Measurements from ENCODE around the gene DNER.

The DNER gene

DNA sequence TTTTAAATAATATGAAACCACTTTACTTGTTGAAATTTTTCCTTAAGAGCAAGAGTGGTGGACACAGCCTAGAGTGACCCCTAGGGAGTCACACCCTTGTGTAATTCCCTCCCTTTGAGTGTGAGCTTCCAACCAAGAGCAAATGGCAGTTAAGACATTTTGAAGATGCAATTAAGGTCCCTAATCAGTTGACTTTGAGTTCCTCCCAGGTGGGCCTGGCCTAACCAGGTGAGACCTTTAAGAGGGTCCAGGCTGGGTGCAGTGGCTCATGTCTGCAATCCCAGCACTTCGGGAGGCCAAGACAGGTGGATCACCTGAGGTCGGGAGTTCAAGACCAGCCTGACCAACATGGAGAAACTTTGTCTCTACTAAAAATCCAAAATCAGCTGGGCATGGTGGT lies 299.7 kb downstream of the DNER start:
- no peak overlapping the region for H3K4me3 ChIP-seq (ENCODE audit: low read depth, low read length)
- in situ Hi-C loops (cut with HindIII; ENCODE audit: low sequenced_read_pairs): no loop called here
- DNase-seq (ENCODE audit: low read depth): no peak
- TF ChIP-seq, protein P1, sequence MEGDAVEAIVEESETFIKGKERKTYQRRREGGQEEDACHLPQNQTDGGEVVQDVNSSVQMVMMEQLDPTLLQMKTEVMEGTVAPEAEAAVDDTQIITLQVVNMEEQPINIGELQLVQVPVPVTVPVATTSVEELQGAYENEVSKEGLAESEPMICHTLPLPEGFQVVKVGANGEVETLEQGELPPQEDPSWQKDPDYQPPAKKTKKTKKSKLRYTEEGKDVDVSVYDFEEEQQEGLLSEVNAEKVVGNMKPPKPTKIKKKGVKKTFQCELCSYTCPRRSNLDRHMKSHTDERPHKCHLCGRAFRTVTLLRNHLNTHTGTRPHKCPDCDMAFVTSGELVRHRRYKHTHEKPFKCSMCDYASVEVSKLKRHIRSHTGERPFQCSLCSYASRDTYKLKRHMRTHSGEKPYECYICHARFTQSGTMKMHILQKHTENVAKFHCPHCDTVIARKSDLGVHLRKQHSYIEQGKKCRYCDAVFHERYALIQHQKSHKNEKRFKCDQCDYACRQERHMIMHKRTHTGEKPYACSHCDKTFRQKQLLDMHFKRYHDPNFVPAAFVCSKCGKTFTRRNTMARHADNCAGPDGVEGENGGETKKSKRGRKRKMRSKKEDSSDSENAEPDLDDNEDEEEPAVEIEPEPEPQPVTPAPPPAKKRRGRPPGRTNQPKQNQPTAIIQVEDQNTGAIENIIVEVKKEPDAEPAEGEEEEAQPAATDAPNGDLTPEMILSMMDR (IDR thresholded peaks at IDR 0.05; ENCODE audit: low read depth, low read length, missing control alignments): no peak

DNA sequence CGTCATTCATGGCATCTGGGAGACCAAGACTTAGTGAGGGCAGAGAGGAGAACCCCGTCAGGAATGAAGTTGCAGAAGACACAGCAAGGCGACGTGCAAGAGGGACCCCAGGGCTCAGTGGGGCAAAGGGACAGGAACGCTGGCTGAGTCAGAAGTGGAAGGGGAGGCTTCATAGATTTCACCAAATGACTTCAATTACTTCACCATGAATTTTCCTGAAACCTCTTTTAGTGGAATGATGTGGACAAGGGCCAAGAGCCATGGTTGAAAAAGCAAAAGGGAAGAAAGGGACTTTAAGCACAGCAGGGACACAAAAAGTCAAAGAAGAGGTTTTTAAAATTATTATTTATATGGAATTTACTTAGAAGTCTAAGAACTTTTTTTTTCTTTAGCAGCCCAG lies 301.7 kb downstream of the DNER start:
- no peak for DNase-seq (ENCODE audit: low read depth)
- TF ChIP-seq, protein P1 (IDR thresholded peaks at IDR 0.05; ENCODE audit: low read depth, low read length, missing control alignments): no peak
- in situ Hi-C loops (cut with HindIII; ENCODE audit: low sequenced_read_pairs): no loop called here
- H3K4me3 ChIP-seq (ENCODE audit: low read depth, low read length): no peak overlapping the region

DNA sequence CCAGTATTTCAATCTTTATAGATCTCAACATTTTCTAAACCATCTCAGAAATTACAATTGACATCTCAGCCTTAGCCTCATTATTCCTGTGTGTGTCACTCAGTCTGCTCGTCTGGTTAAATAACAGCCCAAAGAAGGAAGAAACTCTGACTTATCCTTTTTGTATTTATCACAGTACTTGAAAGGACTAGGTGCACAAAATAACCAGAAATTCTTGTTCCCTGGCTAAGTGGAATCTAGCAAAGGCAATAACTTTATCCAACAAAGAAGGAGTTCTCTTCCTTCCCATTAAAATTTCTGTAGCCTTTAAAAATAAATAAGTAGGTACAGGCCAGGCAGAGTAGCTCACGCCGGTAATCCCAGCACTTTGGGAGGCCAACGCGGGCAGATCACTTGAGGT lies 303.4 kb downstream of the DNER start:
- DNase-seq (ENCODE audit: low read depth): no peak
- in situ Hi-C loops (cut with HindIII; ENCODE audit: low sequenced_read_pairs): no loop called here
- TF ChIP-seq, protein P1 (IDR thresholded peaks at IDR 0.05; ENCODE audit: low read depth, low read length, missing control alignments): no peak
- no peak overlapping the region for H3K4me3 ChIP-seq (ENCODE audit: low read depth, low read length)

DNA sequence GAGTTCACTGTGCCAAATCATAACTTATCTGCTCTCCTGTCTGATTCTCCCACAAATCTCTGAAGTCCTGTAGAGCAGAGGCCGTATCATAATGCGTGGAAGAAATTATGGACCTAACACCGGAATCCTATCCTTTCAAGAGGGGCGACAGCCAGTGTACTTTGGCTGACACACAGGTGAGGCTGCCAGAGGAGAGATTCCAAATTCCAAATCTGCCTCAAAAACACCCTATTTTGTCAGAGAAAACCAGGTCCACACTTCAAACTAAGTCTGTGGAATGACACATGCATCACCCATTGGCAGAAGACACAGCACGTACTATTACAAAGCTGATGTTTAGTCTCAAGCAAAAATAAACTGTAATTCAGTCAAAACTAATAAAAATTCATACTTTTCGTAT lies 304.1 kb downstream of the DNER start:
- no peak overlapping the region for H3K4me3 ChIP-seq (ENCODE audit: low read depth, low read length)
- in situ Hi-C loops (cut with HindIII; ENCODE audit: low sequenced_read_pairs): no loop called here
- no peak for DNase-seq (ENCODE audit: low read depth)
- TF ChIP-seq, protein P1 (IDR thresholded peaks at IDR 0.05; ENCODE audit: low read depth, low read length, missing control alignments): no peak

DNA sequence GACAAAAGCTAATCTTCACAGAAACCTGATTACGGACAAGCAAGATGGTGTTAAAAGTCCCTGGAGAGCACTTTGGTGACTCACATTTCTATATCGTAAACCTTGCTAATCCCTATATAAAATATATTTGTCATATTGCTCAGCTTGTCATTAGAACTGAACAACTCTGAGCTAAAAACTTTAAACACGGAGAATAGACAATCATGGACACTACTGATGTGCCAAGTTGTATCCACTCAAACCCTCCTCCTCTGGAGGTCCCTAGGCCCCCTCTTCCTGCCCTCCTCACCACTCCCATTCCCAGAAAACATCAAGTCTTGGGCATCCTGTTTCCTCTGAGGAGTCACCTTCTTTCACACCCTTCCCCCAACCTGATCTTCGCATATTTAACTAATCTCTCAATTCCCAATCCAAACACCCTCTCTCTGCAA lies 304.6 kb downstream of the DNER start:
- in situ Hi-C loops (cut with HindIII; ENCODE audit: low sequenced_read_pairs): no loop called here
- TF ChIP-seq, protein P1 (IDR thresholded peaks at IDR 0.05; ENCODE audit: low read depth, low read length, missing control alignments): no peak
- DNase-seq (ENCODE audit: low read depth): no peak
- H3K4me3 ChIP-seq (ENCODE audit: low read depth, low read length): no peak overlapping the region

DNA sequence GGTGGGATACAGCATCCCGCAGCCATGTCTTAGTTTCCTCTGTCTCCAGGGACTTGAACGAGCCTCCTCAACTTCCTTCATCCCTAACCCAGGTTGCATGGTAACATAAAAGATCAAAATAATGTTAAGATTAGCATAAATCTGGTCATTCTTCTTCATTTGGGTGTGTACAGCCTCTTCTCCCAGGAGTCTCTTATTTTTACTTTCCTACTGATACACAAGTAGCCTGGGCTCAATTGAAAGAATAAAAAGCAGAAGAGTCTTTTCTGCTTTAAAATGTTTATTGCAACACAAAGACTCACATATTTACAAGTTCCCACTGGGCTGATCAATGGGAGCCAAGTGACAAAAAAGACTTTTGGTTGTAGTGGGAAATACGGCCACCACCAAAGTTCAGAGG lies 305.4 kb downstream of the DNER start:
- in situ Hi-C loops (cut with HindIII; ENCODE audit: low sequenced_read_pairs): no loop called here
- TF ChIP-seq, protein P1 (IDR thresholded peaks at IDR 0.05; ENCODE audit: low read depth, low read length, missing control alignments): no peak
- DNase-seq (ENCODE audit: low read depth): no peak
- no peak overlapping the region for H3K4me3 ChIP-seq (ENCODE audit: low read depth, low read length)

DNA sequence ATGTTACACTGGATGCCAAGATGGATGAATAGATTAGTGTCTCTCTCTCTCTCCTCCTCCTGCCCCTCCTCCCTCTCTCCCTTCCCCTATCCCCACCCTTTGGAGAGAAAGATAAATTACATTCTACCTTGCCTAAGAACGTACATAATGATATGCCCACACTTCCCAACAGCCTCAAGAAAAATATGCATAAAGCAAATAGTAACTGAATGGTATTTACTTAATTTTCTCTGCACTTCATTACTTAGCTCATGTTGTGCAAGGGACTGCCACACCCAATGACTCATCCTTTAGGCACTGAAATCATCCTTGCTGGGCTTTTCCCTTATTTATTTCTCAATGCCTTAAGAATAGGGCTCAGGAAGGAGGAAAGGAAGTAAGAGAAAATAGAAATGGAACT lies 306.0 kb downstream of the DNER start:
- TF ChIP-seq, protein P1 (IDR thresholded peaks at IDR 0.05; ENCODE audit: low read depth, low read length, missing control alignments): no peak

More for the DNA sequence above, 306.0 kb downstream of the DNER start:
- H3K4me3 ChIP-seq (ENCODE audit: low read depth, low read length): no peak overlapping the region
- in situ Hi-C loops (cut with HindIII; ENCODE audit: low sequenced_read_pairs): no loop called here
- peak; percentile 71 for DNase-seq (ENCODE audit: low read depth)

All from astrocyte of the cerebellum (primary cell).